ENCODE measurements around the gene MAP3K7.

Gene MAP3K7

GRCh38 chr6:90604546-90604945, 17.7 kb upstream of the MAP3K7 start:
- H3K4me2 ChIP-seq (ENCODE audit: insufficient read depth, low read length), result no peak overlapping the region
- no peak overlapping the region for H3K9ac ChIP-seq (ENCODE audit: low read depth, low read length)
- no peaks in the 10 kb centered on the region for H3K36me3 ChIP-seq (ENCODE audit: insufficient read depth, low read length)
- no peak overlapping the region for H3K4me3 ChIP-seq (ENCODE audit: low read depth in 1 of 2, low read length in 2 of 2)
- no peaks in the 10 kb centered on the region for H4K20me1 ChIP-seq (ENCODE audit: insufficient read depth, low read length)
- no peaks in the 10 kb centered on the region for H3K79me2 ChIP-seq (ENCODE audit: insufficient read depth, low read length)
- H3K27ac ChIP-seq (ENCODE audit: low read length), result no peak overlapping the region
- no peak for ATAC-seq (ENCODE audit: insufficient read depth, low read depth)
- no peaks in the 10 kb centered on the region for H3K9me3 ChIP-seq (ENCODE audit: insufficient read depth, low read length, severe bottlenecking)
- no peaks in the 10 kb centered on the region for H3K4me1 ChIP-seq (ENCODE audit: insufficient read depth, low read length)
- TF ChIP-seq, protein P1, sequence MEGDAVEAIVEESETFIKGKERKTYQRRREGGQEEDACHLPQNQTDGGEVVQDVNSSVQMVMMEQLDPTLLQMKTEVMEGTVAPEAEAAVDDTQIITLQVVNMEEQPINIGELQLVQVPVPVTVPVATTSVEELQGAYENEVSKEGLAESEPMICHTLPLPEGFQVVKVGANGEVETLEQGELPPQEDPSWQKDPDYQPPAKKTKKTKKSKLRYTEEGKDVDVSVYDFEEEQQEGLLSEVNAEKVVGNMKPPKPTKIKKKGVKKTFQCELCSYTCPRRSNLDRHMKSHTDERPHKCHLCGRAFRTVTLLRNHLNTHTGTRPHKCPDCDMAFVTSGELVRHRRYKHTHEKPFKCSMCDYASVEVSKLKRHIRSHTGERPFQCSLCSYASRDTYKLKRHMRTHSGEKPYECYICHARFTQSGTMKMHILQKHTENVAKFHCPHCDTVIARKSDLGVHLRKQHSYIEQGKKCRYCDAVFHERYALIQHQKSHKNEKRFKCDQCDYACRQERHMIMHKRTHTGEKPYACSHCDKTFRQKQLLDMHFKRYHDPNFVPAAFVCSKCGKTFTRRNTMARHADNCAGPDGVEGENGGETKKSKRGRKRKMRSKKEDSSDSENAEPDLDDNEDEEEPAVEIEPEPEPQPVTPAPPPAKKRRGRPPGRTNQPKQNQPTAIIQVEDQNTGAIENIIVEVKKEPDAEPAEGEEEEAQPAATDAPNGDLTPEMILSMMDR (IDR thresholded peaks at IDR 0.05; ENCODE audit: borderline replicate concordance, extremely low read depth, low read length, poor library complexity, severe bottlenecking), result no peak
- TF ChIP-seq EZH2 (IDR thresholded peaks at IDR 0.05; ENCODE audit: borderline replicate concordance, low read depth, low read length, severe bottlenecking), result no peak
- no peak for DNase-seq
- H2AFZ ChIP-seq (ENCODE audit: low read depth, low read length), result no peak overlapping the region
- H3K27me3 ChIP-seq (ENCODE audit: insufficient read depth, low read length, poor library complexity), result no peaks in the 10 kb centered on the region

GRCh38 chr6:90599151-90599550, 12.3 kb upstream of the MAP3K7 start:
- TF ChIP-seq, protein P1 (IDR thresholded peaks at IDR 0.05; ENCODE audit: borderline replicate concordance, extremely low read depth, low read length, poor library complexity, severe bottlenecking), result no peak
- no peak for TF ChIP-seq EZH2 (IDR thresholded peaks at IDR 0.05; ENCODE audit: borderline replicate concordance, low read depth, low read length, severe bottlenecking)

GRCh38 chr6:90598192-90598951, 11.5 kb upstream of the MAP3K7 start:
- Histone ChIP-seq H3K36me3 (ENCODE audit: insufficient read depth, low read length) (no peaks in the 10 kb centered on the region), H3K4me3 (ENCODE audit: low read depth in 1 of 2, low read length in 2 of 2) (no peak overlapping the region), H3K4me1 (ENCODE audit: insufficient read depth, low read length) (no peaks in the 10 kb centered on the region), H3K9me3 (ENCODE audit: insufficient read depth, low read length, severe bottlenecking) (no peaks in the 10 kb centered on the region), H2AFZ (ENCODE audit: low read depth, low read length) (no peak overlapping the region), H3K9ac (ENCODE audit: low read depth, low read length) (no peak overlapping the region), H3K27ac (ENCODE audit: low read length) (no peak overlapping the region), H4K20me1 (ENCODE audit: insufficient read depth, low read length) (no peaks in the 10 kb centered on the region), H3K79me2 (ENCODE audit: insufficient read depth, low read length) (no peaks in the 10 kb centered on the region), H3K4me2 (ENCODE audit: insufficient read depth, low read length) (no peak overlapping the region), H3K27me3 (ENCODE audit: insufficient read depth, low read length, poor library complexity) (no peaks in the 10 kb centered on the region)
- DNase-seq, result no peak
- TF ChIP-seq, protein P1 (IDR thresholded peaks at IDR 0.05; ENCODE audit: borderline replicate concordance, extremely low read depth, low read length, poor library complexity, severe bottlenecking), result no peak
- no peak for TF ChIP-seq EZH2 (IDR thresholded peaks at IDR 0.05; ENCODE audit: borderline replicate concordance, low read depth, low read length, severe bottlenecking)
- ATAC-seq (ENCODE audit: insufficient read depth, low read depth), result no peak

More at GRCh38 chr6:90599151-90599550, 12.3 kb upstream of the MAP3K7 start:
- Histone ChIP-seq H3K36me3 (ENCODE audit: insufficient read depth, low read length) (no peaks in the 10 kb centered on the region), H2AFZ (ENCODE audit: low read depth, low read length) (peak overlapping the region; percentile 44; the same call in 1 of the 2 replicates), H3K9ac (ENCODE audit: low read depth, low read length) (no peak overlapping the region), H4K20me1 (ENCODE audit: insufficient read depth, low read length) (no peaks in the 10 kb centered on the region), H3K27ac (ENCODE audit: low read length) (no peak overlapping the region), H3K79me2 (ENCODE audit: insufficient read depth, low read length) (no peaks in the 10 kb centered on the region), H3K9me3 (ENCODE audit: insufficient read depth, low read length, severe bottlenecking) (no peaks in the 10 kb centered on the region), H3K4me2 (ENCODE audit: insufficient read depth, low read length) (no peak overlapping the region), H3K4me1 (ENCODE audit: insufficient read depth, low read length) (no peaks in the 10 kb centered on the region), H3K27me3 (ENCODE audit: insufficient read depth, low read length, poor library complexity) (no peaks in the 10 kb centered on the region), H3K4me3 (ENCODE audit: low read depth in 1 of 2, low read length in 2 of 2) (no peak overlapping the region)
- ATAC-seq (ENCODE audit: insufficient read depth, low read depth) (no peak), DNase-seq (no peak)

Measured in DND-41 (cell line).